ENCODE measurements around the gene ONECUT1. TPM values are rescaled to one million over a fixed set of nuclear protein-coding genes. Genes with fewer than 3 reads are reported as not detected.

ONECUT1 gene
- total and polyA plus RNA-seq, 8 donors: 0.18 to 1.2 TPM; not detected in 6

GRCh38 chr15:52798529-52799101, 8.5 kb upstream of the ONECUT1 start:
- H3K27me3 ChIP-seq: peaks cover 60 to 100% (median 95%) of the 10 kb centered on the region in 3 donors
- H3K27ac ChIP-seq: no peak overlapping the region
- peaks cover 0 to 10% (median 0%) of the 10 kb centered on the region in 4 donors for H3K9me3 ChIP-seq
- peak overlapping the region in 1 of 4 donors; percentile 11 for H3K4me3 ChIP-seq
- H3K4me1 ChIP-seq: peaks cover 12 to 26% (median 18%) of the 10 kb centered on the region in 4 donors
- no peak for TF ChIP-seq EP300 (IDR thresholded peaks at IDR 0.05)
- 25 to 46% (median 42%) methylated on average over 27 to 28 of the region's 28 CpGs for WGBS, 5 donors
- intact Hi-C loops (cut with DNase I; ENCODE audit: low total_unique reads): no loop called here
- H3K36me3 ChIP-seq: no peaks in the 10 kb centered on the region
- no peak for DNase-seq

GRCh38 chr15:52797625-52798501, 7.7 kb upstream of the ONECUT1 start:
- peaks cover 10 to 23% (median 13%) of the 10 kb centered on the region in 4 donors for H3K4me1 ChIP-seq
- H3K9me3 ChIP-seq: peaks cover 0 to 10% (median 0%) of the 10 kb centered on the region in 4 donors
- no peak for TF ChIP-seq POLR2A (IDR thresholded peaks at IDR 0.05)
- no peak for TF ChIP-seq EP300 (IDR thresholded peaks at IDR 0.05)
- TF ChIP-seq POLR2AphosphoS5 (IDR thresholded peaks at IDR 0.05): no peak
- intact Hi-C loops (cut with DNase I; ENCODE audit: low total_unique reads): no loop called here
- H3K27ac ChIP-seq: no peak overlapping the region
- WGBS, 5 donors: 20 to 41% (median 30%) methylated on average over 40 to 45 of the region's 45 CpGs
- no peaks in the 10 kb centered on the region for H3K36me3 ChIP-seq
- no peak for DNase-seq
- H3K4me3 ChIP-seq: peak overlapping the region in 1 of 4 donors; percentile 11
- peaks cover 53 to 100% (median 94%) of the 10 kb centered on the region in 3 donors for H3K27me3 ChIP-seq

GRCh38 chr15:52796753-52797520, 6.8 kb upstream of the ONECUT1 start:
- H3K27ac ChIP-seq: no peak overlapping the region
- intact Hi-C loops (cut with DNase I; ENCODE audit: low total_unique reads): no loop called here
- WGBS, 5 donors: 13 to 28% (median 19%) methylated on average over 8 of the region's 8 CpGs
- H3K36me3 ChIP-seq: no peaks in the 10 kb centered on the region
- TF ChIP-seq EP300 (IDR thresholded peaks at IDR 0.05): no peak
- TF ChIP-seq POLR2AphosphoS5 (IDR thresholded peaks at IDR 0.05): no peak
- TF ChIP-seq CTCF (IDR thresholded peaks at IDR 0.05): no peak
- TF ChIP-seq POLR2A (IDR thresholded peaks at IDR 0.05): no peak
- H3K4me1 ChIP-seq: peaks cover 10 to 23% (median 13%) of the 10 kb centered on the region in 4 donors
- no peak overlapping the region for H3K4me3 ChIP-seq
- no peak for DNase-seq
- H3K27me3 ChIP-seq: peaks cover 49 to 100% (median 86%) of the 10 kb centered on the region in 3 donors
- H3K9me3 ChIP-seq: peaks cover 0 to 10% (median 0%) of the 10 kb centered on the region in 4 donors

- peaks cover 45 to 100% (median 85%) of the 10 kb centered on the region in 3 donors for H3K27me3 ChIP-seq
- H3K4me1 ChIP-seq: peaks cover 10 to 25% (median 15%) of the 10 kb centered on the region in 4 donors
- TF ChIP-seq EP300 (IDR thresholded peaks at IDR 0.05): no peak
- TF ChIP-seq POLR2A (IDR thresholded peaks at IDR 0.05): no peak
- TF ChIP-seq CTCF (IDR thresholded peaks at IDR 0.05): no peak
- no peak for TF ChIP-seq POLR2AphosphoS5 (IDR thresholded peaks at IDR 0.05)
- no peaks in the 10 kb centered on the region for H3K36me3 ChIP-seq
- no peak for DNase-seq
- 20 to 48% (median 31%) methylated on average over 9 of the region's 9 CpGs for WGBS, 5 donors
- H3K27ac ChIP-seq: no peak overlapping the region
- H3K9me3 ChIP-seq: peaks cover 0 to 4% (median 0%) of the 10 kb centered on the region in 4 donors
- intact Hi-C loops (cut with DNase I; ENCODE audit: low total_unique reads): no loop called here
- no peak overlapping the region for H3K4me3 ChIP-seq
Observed at GRCh38 chr15:52796228-52796521, 6.0 kb upstream of the ONECUT1 start.
